HG02588 (cell line): ENCODE data around the gene RNF208.
"Not testable (repeated sequence)": the region's sequence is repeated elsewhere in the genome, so short reads cannot be mapped to it uniquely, and the experiment has no call there.

ENCODE experiments used
- ATAC-seq: cut with Tn5 transposase; IDR thresholded peaks from one replicate; pipeline ENCODE4 v1.9.1; 2021; ENCODE audit warnings: mild to moderate bottlenecking, moderate library complexity; ENCODE audit not compliant: unreplicated experiment

Gene RNF208

GRCh38 chr9:137240318-137240840 lies 18.3 kb upstream of the RNF208 start:
- peak; percentile 22 for ATAC-seq

DNA sequence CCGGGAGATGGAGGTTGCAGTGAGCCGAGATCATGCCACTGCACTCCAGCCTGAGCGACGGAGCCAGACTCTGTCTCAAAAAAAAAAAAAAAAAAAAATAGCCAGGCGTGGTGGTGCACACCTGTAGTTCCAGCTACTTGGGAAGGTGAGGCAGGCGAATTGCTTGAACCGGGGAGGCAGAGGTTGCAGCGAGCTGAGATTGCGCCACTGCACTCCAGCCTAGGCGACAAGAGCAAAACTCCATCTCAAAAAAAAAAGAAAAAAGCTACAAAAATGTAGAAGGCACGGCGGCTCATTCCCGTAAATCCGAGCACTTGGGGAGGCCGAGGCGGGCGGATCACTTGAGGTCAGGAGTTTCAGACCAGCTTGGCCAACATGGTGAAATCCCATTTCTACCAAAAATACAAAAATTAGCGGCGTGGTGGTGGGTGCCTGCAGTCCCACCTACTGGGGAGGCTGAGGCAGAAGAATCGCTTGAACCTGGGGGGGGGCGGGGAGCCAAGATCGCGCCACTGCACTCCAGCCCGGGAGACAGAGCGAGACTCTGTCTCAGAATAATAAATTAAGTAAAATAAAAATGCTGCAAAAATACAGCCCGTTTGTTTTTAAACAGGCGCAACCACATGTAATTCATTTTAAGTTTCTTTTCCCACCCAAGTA lies 17.6 kb upstream of the RNF208 start:
- not testable (repeated sequence) for ATAC-seq

DNA sequence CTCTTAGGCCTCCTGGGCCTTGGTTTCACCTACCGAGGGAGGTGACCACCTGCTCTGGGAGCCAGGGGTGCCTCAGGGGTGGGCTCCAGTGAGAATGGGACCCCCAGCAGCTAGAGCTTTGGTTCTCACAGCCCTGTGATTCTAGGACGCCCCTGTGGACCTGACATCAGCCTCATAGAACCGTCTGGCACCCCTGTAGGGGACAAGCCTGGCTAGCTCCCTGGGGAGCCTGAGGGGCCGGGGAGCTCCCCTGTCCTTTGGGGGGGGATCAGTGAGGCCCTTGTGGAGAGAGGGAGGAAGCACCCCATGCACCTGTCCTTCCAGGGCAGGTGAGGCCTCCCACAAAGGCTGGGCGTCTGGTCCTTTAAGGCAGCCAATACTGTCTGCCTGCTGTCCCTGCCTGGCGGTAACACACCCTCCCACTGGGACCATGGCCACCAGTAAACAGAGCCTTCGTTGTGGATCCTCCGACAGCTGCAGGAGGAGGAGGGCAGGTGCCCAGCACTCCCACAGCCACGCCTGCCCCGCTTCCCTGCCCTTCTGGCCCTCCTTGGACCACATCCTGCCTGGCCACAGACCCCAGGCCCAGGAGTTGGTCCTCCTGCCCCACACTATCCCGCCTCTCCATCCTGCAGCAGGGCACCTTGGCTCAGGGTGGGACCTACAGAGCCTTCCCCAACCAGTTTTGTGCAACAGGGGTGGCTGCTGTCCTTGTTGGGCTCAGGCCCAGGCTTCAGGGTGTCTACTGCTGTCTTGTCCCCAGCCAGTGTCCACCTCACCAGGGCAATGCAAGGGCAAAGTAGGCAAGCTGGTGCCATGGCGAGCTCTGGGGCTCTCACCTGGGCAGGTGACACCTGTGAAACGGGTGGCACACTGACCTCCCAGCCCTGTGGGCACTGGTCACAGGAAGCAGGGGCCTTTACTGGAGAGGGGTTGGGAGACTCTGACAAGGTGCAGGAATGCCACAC lies 16.0 kb upstream of the RNF208 start:
- ATAC-seq = no peak

GRCh38 chr9:137236936-137237421 lies 14.9 kb upstream of the RNF208 start:
- no peak for ATAC-seq

GRCh38 chr9:137236238-137236935 lies 14.3 kb upstream of the RNF208 start:
- ATAC-seq = no peak

DNA sequence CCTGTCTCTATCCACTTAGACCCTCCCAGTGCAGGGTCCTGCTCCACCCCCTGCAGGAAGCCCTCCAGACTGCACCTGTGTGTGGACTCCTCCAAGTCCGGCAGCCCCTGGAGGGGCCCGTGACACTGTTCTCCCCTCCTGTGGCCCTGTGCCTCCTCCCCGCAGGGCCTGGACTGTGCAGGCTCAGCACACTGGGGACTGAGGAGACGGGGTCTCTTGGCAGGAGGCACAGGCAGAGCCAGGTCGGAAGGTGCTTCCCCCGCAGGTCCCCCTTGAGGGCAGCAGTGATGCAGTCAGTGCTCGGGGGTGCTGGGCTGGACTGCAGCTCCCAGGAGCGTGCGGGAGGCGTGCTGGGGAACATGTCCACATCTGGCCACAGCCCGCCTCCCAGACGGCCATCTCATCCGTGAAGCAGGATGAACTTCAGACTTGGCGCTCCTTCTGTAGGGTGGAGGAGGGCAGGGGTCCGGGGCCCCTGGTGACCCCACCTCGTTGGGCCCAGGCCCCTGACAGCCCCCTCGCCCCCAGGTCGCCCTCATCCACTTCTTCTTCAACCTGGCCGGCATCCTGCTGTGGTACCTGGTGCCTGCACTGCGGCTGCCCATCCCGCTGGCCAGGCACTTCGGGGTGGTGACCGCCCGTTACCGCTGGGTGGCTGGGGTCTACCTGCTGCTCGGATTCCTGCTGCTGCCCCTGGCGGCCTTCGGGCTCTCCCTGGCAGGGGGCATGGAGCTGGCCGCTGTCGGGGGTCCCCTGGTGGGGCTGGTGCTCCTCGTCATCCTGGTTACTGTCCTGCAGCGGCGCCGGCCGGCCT lies 13.6 kb upstream of the RNF208 start:
- no peak for ATAC-seq

- ATAC-seq = no peak
Measured at GRCh38 chr9:137234758-137235423, 12.9 kb upstream of the RNF208 start.

DNA sequence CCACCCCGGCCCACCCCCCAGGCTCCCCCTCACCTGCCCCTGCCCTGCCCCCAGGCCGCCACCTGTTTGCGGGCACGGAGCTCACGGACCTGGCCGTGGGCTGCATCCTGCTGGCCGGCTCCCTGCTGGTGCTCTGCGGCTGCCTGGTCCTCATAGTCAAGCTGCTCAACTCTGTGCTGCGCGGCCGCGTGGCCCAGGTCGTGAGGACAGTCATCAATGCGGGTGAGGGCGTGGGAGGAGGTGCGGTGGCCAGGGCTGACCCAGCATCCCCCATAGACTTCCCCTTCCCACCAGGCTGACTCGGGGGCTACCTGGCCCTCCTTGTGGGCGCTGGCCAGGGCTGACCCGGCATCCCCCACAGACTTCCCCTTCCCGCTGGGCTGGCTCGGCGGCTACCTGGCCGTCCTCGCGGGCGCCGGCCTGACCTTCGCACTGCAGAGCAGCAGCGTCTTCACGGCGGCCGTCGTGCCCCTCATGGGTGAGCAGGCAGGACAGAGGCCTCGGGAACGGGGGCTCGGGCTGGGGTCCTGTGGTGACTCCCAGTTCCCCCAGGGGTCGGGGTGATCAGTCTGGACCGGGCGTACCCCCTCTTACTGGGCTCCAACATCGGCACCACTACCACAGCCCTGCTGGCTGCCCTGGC lies 12.1 kb upstream of the RNF208 start:
- ATAC-seq = no peak

GRCh38 chr9:137233143-137233980 lies 11.3 kb upstream of the RNF208 start:
- ATAC-seq = no peak

- no peak for ATAC-seq
Measured at GRCh38 chr9:137232510-137232909, 10.5 kb upstream of the RNF208 start.

- ATAC-seq = no peak
Measured at GRCh38 chr9:137232101-137232500, 10.1 kb upstream of the RNF208 start.

- ATAC-seq = no peak
Measured at GRCh38 chr9:137231372-137232039, 9.5 kb upstream of the RNF208 start.

DNA sequence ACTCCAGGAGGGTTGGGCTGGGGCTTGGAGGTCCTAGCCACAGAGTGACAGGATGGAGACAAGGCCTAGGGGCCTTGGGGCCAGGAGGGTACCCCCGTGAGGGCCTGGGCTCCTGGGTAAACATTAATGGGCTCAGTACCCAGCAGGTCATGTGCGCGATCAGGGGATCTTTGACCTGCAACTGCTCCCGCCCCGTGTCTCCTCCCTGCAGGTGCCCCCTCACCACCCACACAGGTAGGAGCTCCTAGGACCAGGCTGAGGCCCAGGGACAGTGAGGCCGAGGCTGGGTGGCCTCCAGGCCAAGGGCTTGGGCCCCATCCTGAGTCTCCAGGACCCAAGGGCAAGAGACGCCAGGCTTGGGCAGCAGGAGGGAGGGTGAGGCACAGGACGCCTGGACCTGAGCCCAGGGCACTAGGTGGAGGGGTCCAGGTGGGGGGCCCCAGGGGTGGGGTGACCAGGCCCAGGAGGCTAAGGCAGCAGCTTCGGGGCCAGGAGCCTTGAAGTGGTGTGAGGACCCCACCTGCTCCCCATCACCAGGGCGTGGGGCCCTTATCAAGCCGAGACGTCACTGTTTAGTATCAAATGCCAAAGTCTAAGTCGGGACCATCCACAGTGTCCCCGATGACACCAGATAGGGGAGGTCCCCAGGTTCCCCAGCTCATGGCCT lies 8.8 kb upstream of the RNF208 start, which contains the start of gene SLC34A3:
SLC34A3 (plus strand) TSS at position 197 of the 667 bp plus-strand sequence. CDS start 802 bp downstream, outside the sequence.
- ATAC-seq = no peak

- ATAC-seq = no peak
Measured at GRCh38 chr9:137229903-137230704, 8.1 kb upstream of the RNF208 start.

DNA sequence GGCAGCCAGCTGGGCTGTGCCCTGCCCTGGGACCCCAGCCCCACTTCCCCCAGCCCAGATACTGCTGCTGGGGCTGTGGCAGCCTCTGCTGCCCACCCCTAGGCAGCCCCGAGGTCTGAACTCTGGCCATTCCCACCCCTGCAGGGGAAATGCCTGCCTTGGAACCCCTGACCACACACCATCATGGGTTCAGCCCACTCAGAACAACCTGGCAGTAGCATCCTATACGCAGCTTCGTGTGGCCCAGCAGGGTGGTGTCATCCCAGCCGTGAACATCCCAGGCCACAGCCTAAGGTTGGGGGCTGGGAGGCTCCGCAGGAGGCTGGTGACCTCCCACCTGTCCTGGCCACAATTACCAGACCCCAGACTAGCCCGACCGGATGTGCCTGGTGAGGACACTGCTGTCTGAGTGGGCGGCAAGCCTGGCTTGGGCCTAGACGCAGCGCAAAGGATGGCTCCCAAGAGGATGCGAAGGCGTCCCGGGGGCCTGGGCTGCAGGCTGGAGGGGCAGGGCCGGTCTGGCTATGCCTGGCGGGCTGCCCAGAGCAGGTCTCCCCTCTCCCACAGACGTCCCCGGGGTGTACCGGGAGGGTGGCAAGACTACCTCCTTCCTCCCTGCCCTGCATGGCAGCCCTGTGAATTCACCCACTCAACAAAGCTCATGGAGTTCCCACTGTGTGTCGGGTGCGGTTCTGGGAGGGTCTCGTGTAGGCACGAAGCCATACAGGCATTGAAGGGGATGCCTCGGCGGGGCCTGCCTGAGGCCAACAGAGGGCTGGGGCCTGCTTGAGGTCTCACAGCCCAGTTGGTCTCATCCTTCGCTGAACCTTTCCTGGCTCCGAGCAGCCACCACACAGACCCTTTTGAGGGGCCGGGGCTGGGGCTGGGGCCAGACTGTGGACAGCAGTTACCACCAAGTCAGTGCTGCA lies 7.2 kb upstream of the RNF208 start:
- ATAC-seq = no peak
